ENCODE data around the gene TNF.
A peak's percentile ranks its signal among the peaks of the same experiment; 100 is the strongest.

TNF gene

DNA sequence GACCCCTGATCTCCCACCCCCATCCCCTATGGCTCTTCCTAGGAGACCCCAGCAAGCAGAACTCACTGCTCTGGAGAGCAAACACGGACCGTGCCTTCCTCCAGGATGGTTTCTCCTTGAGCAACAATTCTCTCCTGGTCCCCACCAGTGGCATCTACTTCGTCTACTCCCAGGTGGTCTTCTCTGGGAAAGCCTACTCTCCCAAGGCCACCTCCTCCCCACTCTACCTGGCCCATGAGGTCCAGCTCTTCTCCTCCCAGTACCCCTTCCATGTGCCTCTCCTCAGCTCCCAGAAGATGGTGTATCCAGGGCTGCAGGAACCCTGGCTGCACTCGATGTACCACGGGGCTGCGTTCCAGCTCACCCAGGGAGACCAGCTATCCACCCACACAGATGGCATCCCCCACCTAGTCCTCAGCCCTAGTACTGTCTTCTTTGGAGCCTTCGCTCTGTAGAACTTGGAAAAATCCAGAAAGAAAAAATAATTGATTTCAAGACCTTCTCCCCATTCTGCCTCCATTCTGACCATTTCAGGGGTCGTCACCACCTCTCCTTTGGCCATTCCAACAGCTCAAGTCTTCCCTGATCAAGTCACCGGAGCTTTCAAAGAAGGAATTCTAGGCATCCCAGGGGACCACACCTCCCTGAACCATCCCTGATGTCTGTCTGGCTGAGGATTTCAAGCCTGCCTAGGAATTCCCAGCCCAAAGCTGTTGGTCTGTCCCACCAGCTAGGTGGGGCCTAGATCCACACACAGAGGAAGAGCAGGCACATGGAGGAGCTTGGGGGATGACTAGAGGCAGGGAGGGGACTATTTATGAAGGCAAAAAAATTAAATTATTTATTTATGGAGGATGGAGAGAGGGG is 1.9 kb upstream of the TNF start:
- DNase-seq, result no peak

DNA sequence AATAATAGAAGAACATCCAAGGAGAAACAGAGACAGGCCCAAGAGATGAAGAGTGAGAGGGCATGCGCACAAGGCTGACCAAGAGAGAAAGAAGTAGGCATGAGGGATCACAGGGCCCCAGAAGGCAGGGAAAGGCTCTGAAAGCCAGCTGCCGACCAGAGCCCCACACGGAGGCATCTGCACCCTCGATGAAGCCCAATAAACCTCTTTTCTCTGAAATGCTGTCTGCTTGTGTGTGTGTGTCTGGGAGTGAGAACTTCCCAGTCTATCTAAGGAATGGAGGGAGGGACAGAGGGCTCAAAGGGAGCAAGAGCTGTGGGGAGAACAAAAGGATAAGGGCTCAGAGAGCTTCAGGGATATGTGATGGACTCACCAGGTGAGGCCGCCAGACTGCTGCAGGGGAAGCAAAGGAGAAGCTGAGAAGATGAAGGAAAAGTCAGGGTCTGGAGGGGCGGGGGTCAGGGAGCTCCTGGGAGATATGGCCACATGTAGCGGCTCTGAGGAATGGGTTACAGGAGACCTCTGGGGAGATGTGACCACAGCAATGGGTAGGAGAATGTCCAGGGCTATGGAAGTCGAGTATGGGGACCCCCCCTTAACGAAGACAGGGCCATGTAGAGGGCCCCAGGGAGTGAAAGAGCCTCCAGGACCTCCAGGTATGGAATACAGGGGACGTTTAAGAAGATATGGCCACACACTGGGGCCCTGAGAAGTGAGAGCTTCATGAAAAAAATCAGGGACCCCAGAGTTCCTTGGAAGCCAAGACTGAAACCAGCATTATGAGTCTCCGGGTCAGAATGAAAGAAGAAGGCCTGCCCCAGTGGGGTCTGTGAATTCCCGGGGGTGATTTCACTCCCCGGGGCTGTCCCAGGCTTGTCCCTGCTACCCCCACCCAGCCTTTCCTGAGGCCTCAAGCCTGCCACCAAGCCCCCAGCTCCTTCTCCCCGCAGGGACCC is 981 bp upstream of the TNF start:
- DNase-seq, result no peak

DNA sequence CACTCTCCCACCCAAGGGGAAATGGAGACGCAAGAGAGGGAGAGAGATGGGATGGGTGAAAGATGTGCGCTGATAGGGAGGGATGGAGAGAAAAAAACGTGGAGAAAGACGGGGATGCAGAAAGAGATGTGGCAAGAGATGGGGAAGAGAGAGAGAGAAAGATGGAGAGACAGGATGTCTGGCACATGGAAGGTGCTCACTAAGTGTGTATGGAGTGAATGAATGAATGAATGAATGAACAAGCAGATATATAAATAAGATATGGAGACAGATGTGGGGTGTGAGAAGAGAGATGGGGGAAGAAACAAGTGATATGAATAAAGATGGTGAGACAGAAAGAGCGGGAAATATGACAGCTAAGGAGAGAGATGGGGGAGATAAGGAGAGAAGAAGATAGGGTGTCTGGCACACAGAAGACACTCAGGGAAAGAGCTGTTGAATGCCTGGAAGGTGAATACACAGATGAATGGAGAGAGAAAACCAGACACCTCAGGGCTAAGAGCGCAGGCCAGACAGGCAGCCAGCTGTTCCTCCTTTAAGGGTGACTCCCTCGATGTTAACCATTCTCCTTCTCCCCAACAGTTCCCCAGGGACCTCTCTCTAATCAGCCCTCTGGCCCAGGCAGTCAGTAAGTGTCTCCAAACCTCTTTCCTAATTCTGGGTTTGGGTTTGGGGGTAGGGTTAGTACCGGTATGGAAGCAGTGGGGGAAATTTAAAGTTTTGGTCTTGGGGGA is 754 bp downstream of the TNF start:
- no peak for DNase-seq

DNA sequence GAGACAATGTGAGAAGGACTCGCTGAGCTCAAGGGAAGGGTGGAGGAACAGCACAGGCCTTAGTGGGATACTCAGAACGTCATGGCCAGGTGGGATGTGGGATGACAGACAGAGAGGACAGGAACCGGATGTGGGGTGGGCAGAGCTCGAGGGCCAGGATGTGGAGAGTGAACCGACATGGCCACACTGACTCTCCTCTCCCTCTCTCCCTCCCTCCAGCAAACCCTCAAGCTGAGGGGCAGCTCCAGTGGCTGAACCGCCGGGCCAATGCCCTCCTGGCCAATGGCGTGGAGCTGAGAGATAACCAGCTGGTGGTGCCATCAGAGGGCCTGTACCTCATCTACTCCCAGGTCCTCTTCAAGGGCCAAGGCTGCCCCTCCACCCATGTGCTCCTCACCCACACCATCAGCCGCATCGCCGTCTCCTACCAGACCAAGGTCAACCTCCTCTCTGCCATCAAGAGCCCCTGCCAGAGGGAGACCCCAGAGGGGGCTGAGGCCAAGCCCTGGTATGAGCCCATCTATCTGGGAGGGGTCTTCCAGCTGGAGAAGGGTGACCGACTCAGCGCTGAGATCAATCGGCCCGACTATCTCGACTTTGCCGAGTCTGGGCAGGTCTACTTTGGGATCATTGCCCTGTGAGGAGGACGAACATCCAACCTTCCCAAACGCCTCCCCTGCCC is 1.7 kb downstream of the TNF start:
- no peak for DNase-seq

DNA sequence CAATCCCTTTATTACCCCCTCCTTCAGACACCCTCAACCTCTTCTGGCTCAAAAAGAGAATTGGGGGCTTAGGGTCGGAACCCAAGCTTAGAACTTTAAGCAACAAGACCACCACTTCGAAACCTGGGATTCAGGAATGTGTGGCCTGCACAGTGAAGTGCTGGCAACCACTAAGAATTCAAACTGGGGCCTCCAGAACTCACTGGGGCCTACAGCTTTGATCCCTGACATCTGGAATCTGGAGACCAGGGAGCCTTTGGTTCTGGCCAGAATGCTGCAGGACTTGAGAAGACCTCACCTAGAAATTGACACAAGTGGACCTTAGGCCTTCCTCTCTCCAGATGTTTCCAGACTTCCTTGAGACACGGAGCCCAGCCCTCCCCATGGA is 2.2 kb downstream of the TNF start:
- DNase-seq, result no peak

DNA sequence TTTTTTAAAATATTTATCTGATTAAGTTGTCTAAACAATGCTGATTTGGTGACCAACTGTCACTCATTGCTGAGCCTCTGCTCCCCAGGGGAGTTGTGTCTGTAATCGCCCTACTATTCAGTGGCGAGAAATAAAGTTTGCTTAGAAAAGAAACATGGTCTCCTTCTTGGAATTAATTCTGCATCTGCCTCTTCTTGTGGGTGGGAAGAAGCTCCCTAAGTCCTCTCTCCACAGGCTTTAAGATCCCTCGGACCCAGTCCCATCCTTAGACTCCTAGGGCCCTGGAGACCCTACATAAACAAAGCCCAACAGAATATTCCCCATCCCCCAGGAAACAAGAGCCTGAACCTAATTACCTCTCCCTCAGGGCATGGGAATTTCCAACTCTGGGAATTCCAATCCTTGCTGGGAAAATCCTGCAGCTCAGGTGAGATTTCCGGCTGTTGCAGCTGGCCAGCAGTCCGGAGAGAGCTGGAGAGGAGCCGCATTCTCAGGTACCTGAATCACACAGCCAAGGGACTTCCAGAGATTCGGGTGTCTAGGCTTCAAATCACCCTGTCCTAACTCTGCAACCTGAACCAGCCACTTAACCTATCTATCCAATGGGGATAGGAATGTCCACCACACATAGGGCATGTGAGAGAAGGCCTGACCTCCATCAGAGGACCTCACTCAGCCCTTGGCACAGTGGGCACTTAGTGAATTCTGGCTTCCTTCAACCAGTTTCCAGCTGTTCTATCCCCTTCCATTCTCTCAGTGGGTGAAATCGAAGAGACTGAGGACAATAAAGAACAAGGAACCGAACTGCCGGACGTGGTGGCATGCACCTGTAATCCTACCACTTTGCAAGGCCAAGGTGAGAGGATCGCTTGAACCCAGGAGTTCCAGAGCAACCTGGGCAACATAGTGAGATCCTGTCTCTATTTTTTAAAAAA is 3.1 kb downstream of the TNF start:
- no peak for DNase-seq

DNA sequence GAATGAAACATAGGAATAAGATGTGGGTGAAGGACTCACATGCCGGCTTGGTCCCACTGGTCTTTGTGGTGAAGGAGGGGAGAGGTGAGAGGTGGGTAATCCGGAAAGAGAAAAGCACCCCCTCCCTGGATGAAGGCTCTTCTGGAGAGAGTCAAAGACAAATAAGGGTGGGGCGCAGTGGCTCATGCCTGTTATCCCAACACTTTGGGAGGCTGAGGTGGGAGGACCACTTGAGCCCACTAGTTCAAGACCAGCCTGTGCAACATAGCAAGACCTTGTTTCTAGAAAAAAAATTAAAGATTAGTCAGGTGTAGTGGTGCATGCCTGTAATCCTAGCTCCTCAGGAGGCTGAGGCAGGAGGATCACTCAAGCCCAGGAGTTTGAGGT is 3.7 kb downstream of the TNF start:
- no peak for DNase-seq

DNA sequence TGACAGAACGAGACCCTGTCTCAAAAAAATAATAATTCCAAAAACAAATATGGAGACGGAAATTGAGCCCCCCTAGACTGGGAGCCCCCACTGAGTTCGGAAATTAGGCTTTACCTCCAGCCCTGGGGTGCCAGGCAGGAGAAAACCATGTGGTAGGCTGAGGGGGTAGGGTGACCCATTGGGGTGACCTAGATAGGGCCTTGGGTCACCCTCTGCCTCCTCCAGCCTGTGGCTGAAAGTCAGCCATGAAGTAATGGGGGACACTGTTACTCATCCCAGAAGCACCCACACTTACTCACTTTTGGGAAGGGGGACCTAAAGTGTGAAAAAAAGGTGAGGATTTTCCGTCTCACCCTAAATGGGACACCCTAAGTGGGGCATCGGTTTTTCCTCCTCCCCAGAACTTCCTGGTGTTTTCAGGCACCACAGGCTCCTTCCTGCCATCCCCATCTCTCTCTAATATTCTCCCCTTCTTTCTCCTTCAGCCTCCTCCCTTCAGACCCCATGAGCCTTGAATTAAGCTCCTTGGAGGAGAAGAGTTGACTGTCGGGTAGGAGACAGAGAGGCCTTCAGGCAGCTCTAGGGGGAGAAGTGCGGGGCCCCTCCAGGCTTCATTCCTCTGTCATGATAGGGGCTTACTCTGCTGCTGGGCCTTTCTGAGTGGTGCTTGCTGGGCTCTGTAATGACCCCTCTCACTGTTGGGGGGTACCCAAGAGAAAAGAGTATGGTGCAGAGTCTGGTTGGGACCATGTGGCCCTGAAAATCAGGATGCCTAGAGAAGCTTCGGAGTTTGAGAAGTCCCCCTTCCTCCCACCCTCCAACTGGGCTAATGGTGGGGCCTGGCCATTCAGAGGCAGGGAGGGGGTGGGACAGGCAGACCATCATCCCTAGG is 4.4 kb downstream of the TNF start:
- no peak for DNase-seq

DNA sequence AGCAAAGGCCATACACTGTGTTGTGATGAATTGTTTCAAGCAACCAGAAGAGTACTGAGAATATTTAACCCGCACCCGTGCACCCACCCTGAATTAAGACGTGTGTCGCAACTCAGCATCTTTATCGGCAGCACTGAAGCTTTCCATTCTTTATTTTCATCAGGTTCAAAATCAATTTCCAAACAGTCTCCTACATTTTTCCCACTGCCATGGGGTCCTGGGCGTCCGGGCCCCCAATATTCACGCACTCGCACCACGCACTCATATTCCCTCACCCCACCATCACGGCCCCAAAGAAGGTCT is 5.0 kb downstream of the TNF start:
- DNase-seq, result no peak

DNA sequence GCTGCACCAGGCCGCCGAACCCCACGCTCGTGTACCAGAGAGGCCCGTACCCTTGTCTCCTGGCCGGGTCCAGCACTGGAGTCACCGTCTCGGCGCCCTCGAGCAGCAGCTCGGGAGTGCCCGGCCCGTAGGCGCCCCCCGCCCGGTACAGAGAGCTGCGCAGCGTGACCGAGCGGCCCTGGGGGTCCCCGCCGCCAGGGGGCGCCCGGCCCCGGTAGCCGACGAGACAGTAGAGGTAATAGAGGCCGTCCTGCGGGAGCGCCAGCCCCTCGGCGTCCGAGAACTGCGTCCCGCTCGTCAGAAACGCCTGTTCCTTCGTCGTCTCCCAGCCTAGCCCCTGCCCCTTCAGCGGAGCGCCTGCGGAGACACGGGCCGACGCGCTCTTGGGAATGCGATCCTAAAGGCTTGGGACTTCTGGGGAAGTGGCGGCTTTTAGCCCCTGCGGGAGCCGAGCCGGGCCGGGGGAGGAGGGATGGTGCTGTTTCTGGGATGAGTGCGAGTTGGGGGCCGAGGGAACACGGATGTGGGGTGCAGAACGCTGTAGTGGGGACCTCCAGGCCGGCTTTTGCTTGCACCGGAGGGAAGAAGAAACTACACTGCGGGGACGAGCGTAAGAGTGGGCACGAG is 5.6 kb downstream of the TNF start:
- peak; percentile 62 for DNase-seq

DNA sequence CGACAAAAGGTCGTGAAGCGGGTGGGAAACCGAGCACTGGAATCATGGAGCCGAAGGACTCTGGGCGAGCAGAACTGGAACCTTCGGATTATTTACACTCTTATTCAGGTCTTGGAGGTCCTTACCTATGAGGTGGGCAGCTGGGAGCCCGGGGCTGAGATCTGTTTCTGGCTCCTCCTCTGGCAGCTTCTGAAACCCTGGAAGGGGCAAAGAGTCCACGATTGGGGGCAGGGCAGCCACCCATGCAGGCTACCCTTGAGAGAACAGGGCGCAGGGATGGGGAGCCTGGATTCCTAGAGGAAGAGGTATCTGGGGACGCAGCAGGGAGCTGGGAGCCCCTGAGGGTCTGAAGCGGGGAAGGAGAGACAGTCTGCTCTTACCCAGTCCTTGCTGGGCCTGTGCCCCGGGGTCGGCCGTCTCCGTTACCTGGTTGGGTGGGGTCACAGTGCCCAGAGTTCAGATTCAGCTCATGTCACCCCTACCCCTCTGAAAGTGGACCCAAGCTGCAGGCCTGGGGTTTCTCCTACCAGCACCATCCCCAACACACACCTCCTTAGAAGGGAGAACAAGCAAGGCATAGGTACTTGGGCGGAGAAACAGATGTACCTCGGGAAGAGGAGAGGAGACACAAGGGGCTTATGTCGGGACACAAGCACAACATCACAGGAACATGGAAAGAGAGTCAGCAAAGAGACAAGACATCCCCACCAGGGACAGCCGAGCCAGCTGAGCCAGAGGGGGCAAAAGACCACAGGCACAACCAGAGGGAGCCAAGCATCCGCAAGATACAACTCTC is 6.3 kb downstream of the TNF start:
- no peak for DNase-seq

DNA sequence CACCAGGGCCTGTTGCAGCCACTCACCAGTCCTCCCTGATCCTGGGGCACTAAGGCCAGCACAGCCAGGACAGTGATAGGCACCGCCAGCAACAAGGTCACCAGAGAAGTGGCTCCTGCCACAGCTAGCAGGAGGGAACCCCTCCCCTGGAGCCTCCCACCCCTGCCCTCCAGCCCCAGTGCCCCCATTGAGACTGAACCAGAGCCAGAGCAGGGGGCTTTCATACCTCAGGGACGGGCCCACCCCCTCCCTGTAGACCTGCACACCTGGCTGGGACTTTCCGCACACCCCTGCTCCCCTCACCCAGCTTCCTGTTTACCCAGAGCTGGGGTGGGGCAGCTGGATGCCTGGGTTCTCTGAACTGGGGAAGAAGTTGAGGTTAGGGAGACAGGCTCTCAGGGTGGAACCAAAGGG is 6.9 kb downstream of the TNF start, which contains the start of gene LTB:
Gene LTB, minus strand, starts transcription at position 195 of the 414 bp plus-strand sequence. Its CDS starts 7 bp downstream, at position 188.
- no peak for DNase-seq

DNA sequence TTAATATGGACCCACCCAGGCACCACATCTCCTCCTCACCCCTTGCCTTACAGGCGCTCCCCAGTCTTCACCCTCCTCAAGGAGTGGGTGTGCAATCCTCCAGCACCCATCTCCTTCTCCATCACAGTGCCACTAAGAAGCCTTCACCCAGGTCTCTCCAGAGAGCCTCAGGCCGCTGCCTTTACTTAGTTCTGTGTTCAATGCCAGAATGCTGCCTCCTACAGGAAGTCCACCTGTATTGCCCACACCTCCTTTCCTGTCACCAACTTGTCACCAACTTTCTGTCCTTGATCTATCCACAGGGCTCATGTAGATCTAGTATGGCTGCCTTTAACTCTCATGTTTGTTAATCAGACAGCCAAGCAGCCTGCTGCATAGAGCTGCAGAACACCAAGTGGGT is 10.1 kb downstream of the TNF start:
- no peak for DNase-seq

DNA sequence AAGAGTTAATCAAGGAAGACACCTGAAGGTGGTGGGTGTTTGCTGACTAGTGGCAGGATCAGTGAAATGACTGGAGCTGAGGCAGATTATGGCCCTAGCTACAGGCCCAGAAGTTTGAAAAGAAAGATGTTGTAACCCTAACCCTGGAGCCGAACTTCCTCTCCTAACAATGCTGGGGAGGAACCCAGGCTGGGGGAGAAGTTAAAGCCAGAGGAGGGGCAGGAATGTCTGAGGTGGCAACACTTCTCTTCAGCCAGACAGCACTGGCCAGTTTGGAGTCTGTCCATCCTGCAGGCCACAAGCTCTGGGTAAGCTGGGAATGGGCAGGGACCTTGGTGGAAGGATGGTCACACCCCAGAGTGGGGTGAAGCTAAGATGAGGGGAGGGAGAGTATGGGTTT is 10.6 kb downstream of the TNF start, which contains the start of gene LST1:
Gene LST1, plus strand, starts transcription at position 270 of the 400 bp plus-strand sequence. CDS start 1,023 bp downstream, outside the sequence.
- no peak for DNase-seq

DNA sequence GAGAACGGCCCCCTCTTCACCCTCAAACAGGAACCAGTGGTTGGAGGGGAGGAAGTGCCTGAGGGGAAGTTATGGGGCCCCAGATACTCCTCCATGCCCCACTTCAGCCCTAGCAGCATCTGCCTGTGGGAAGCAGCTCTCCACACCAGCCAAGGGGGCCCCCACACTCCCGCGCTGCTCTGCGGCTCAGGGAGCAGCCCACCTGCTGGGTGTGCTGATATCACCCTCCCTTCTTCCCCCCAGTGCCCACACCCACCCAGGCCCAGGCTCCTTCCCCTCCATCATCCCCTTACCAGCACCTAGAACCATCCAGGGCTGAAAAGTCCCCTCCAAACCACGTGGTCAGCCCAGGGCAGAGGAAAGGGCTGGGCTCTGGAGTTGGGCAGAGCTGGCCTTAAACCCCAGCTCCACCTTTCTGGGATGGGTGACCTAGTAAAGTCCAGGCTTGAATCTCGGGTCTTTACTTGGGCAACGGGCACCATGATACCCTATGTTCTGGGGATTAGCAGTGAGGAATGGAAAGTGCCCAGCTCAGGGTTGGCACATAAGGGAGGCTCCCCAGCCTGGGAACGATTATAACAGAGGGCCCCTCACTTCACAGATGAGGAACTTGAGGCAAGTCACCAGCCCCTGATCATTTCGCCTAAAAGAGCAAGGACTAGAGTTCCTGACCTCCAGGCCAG is 11.4 kb downstream of the TNF start:
- DNase-seq, result no peak

DNA sequence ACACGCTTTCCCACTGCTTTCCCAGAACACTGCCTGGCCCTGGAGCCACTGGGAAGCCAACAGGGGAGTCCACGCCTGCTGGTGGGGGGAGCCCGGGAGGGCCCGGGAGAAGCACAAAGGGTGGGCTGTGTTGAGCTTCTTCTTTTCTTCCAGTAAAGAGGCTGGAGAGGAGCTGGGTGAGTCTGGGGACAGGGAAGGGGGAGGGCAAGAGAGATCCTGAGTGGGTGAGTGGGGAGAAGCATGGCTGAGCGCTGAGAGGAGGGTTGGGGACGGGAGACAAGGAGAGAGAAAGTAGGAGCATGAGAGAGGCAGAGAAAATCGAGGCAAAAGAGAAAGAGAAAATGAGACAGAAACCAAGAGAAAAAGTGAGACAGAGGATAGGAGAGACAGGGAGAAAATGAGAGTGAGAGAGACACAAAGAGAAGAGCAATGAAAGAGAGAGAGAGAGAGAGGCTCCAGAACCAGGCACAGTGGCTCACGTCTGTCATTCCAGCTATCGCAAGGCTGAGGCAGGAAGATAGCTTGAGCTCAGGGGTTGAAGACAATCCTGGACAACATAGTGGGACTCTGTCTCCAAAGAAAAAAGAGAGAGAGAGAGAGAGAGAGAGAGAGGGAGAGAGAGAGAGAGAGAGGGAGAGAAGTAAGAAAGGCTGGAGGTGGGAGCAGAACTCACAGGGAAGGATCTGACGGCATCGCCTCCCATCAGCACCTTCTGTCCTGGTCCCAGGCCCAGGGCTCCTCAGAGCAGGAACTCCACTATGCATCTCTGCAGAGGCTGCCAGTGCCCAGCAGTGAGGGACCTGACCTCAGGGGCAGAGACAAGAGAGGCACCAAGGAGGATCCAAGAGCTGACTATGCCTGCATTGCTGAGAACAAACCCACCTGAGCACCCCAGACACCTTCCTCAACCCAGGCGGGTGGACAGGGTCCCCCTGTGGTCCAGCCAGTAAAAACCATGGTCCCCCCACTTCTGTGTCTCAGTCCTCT is 12.7 kb downstream of the TNF start:
- DNase-seq, result no peak
